Glomerular endothelial cell (primary cell): Measurements from ENCODE around the gene MYH15. TPM values are rescaled to one million over a fixed set of nuclear protein-coding genes. Genes with fewer than 3 reads are reported as not detected.

Experiments used
- DNase-seq: peaks from one replicate; pipeline ENCODE4 v3.0.0-alpha.2; 2011; ENCODE audit warnings: low read depth, low spot score; ENCODE audit errors: extremely low read depth
- total RNA-seq: library from RNA; depleted of rRNA; stranded (reverse); fragments of >200 nt; gene quantifications from 2 replicates; pipeline ENCODE4 v1.2.3, GENCODE V29; 2015

The MYH15 gene
- total RNA-seq, 1 donor from 2014 or later, result 0.06 TPM

GRCh38 chr3:108473711-108474110 lies 36.7 kb downstream of the MYH15 start:
- no peak for DNase-seq

GRCh38 chr3:108472001-108472591 lies 38.3 kb downstream of the MYH15 start:
- no peak for DNase-seq

- no peak for DNase-seq
These were observed 39.0 kb downstream of the MYH15 start for GRCh38 chr3:108471426-108471825.

- no peak for DNase-seq
These were observed 41.3 kb downstream of the MYH15 start for GRCh38 chr3:108469126-108469525.

GRCh38 chr3:108468577-108468976 lies 41.8 kb downstream of the MYH15 start:
- DNase-seq, result no peak

GRCh38 chr3:108462899-108463298 lies 47.5 kb downstream of the MYH15 start:
- DNase-seq, result no peak

- DNase-seq, result no peak
These were observed 48.7 kb downstream of the MYH15 start for GRCh38 chr3:108461661-108462111.

GRCh38 chr3:108459225-108459624 lies 51.2 kb downstream of the MYH15 start:
- no peak for DNase-seq

GRCh38 chr3:108455212-108455705 lies 55.1 kb downstream of the MYH15 start:
- no peak for DNase-seq

- no peak for DNase-seq
These were observed 56.8 kb downstream of the MYH15 start for GRCh38 chr3:108453565-108453964.

GRCh38 chr3:108450444-108450843 lies 60.0 kb downstream of the MYH15 start:
- no peak for DNase-seq

- DNase-seq, result no peak
These were observed 61.8 kb downstream of the MYH15 start for GRCh38 chr3:108448593-108448992.

GRCh38 chr3:108447096-108447847 lies 63.1 kb downstream of the MYH15 start:
- no peak for DNase-seq

GRCh38 chr3:108442281-108442680 lies 68.1 kb downstream of the MYH15 start:
- DNase-seq, result no peak

- DNase-seq, result no peak
These were observed 68.9 kb downstream of the MYH15 start for GRCh38 chr3:108441518-108441917.

- DNase-seq, result no peak
These were observed 69.3 kb downstream of the MYH15 start for GRCh38 chr3:108441071-108441507.

- DNase-seq, result no peak
These were observed 71.9 kb downstream of the MYH15 start for GRCh38 chr3:108438542-108438941.

GRCh38 chr3:108437439-108437838 lies 73.0 kb downstream of the MYH15 start:
- DNase-seq, result no peak

- no peak for DNase-seq
These were observed 76.5 kb downstream of the MYH15 start for GRCh38 chr3:108433928-108434327.

GRCh38 chr3:108432431-108432830 lies 78.0 kb downstream of the MYH15 start:
- DNase-seq, result no peak

- DNase-seq, result no peak
These were observed 79.9 kb downstream of the MYH15 start for GRCh38 chr3:108430540-108430939.

- no peak for DNase-seq
These were observed 81.8 kb downstream of the MYH15 start for GRCh38 chr3:108428586-108428985.
